PFSK-1 (cell line): Measurements from ENCODE around the gene CNIH3.

ENCODE experiments used
- POLR2AphosphoS5 ChIP-seq: IDR thresholded peaks from 2 replicates; pipeline ENCODE4 v1.6.1; 2012; ENCODE audit warnings: low read depth, mild to moderate bottlenecking, control low read depth, low read length, moderate library complexity
- REST ChIP-seq, 2 experiments: IDR thresholded peaks; 2 replicates each; pipeline versions ENCODE4 v1.6.1 to v1.8.0; 2011 to 2012; ENCODE audit warnings: low read depth in 2 of 2, low read length in 2 of 2, control low read depth in 1 of 2, inconsistent platforms in 1 of 2, mild to moderate bottlenecking in 1 of 2, moderate library complexity in 1 of 2; ENCODE audit not compliant: insufficient read depth in 1 of 2
- SIN3A ChIP-seq: IDR thresholded peaks from 2 replicates; pipeline ENCODE4 v1.6.1; 2012; ENCODE audit warnings: mild to moderate bottlenecking, low read length, moderate library complexity, borderline replicate concordance; ENCODE audit not compliant: insufficient read depth
- TAF1 ChIP-seq: IDR thresholded peaks from 2 replicates; pipeline ENCODE4 v1.6.1; 2012; ENCODE audit warnings: low read length, control low read depth, borderline replicate concordance; ENCODE audit not compliant: insufficient read depth

GRCh38 chr1:224707843-224708725 lies 92.0 kb downstream of the CNIH3 start:
- TF ChIP-seq POLR2AphosphoS5 (no peak), REST (IDR thresholded peaks at IDR 0.05; ENCODE audit: insufficient read depth in 1 of 2, low read depth in 2 of 2, low read length in 2 of 2) (no peak), SIN3A (no peak), TAF1 (no peak)
